ENCODE data around the gene ZNF580.

The ZNF580 gene

DNA sequence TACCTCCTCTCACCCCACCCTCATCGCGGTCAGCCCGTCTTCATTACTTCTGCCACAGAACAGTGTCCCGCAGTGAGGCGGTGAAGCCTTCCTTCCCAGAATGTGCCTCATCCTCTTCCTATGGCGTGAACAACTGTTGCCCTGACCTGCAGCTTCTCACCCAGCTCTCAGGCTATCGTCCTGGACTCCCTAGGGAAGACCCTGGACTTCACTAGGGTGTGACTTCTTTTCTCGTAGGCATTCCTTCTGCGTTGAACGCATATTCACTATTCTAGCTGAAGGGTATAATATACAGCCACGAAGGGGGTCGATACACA lies 34.4 kb upstream of the ZNF580 start:
- no peak for DNase-seq (ENCODE audit: low spot score)

DNA sequence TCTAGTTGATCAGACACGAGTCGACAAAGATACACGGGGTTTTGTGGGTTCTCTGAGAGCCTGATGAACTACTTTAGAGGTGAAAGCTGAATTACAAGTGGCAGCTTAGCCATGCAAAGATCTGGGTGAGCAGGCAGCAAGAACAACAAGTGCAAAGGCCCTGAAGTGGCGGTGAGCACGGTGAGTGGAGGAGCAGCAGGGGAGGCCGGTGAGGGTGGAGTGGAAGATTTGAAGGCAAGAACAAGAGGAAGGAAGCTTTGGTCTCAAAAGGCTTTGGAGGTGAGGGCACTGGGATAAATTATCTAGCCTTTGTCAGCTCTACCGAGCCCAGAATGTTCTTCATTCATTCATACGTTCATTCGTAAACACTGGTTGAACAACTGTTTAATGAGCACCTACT lies 34.0 kb upstream of the ZNF580 start:
- no peak for DNase-seq (ENCODE audit: low spot score)

DNA sequence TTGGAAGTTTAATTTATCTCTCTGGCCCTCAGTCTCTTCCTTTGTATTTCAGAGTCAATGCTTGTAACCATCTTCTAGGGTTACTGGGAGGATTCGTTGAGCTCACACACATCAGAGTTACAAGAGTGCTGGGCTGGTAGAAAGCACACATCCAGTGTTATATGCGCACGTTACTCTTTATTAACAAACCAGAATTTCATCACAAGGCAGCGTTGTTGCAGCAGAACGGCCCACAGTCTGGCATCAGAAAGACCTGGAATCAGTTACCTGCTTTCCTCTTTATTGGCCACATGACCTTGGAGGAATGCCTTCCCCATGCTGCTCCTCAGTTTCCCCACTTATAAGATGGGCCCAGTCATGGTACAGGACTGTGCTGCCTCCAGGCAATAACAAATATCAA lies 31.5 kb upstream of the ZNF580 start:
- no peak for DNase-seq (ENCODE audit: low spot score)

DNA sequence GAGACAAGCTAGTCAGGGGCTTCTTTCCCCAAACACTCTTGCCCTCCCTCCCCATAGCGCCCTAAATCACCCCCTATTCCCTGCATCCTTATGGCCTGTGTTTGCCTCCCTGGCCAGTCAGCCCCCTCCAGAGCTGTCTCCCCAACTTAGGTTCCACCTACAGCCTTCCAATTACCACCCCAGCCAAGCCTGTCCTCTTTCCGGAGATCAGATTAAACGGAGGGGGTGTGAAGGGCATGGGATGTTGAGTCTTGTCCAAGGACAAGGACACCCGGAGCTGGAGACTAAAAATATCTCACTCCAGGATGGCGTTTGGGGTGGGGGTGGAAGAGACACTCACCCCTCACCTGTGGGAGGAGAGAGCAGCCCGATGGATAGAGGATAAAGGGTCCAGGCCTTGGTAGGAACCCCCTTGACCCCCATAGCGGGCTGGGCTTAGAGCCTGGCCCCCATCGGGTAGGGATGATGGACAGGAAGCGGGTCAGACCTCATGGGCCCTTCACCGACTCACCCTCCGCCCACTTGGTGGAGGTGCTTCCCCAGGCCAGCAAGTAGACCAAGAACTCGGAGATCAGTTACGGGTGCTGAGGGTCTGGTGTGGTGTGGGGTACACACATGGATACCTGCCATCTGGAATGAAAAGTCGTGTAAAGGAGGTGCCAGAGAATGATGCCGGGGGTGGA lies 29.4 kb upstream of the ZNF580 start:
- no peak for DNase-seq (ENCODE audit: low spot score)

DNA sequence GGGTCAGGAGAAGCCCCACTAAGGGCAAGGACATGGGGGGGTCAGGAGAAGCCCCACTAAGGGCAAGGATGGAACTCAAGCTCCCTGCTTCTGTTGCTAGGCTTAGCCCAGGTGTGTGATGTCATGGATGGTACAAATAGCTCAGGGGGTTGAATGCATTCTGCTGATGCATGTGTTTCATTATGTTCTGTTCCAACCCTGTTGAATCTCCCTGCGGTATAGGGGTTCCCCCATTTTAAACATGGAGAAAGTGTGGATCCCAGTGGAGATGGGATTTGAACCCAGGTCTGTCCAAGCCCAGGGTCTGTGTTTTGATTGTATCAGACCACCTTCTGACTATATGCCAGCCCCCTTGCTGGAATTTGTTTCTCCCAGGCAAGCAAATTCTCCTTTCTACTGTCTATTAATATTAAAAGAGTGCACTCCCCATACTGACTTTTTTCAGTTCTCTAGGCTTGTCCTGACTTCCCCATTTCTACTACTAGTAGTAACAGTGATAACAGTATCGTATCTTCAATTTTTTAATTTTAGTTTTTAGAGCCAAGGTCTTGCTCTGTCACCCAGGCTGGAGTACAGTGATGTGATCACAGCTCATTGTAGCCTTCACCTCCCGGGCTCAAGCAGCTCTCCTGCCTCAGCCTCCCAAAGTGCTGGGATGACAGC lies 28.7 kb upstream of the ZNF580 start:
- DNase-seq (ENCODE audit: low spot score) = no peak

DNA sequence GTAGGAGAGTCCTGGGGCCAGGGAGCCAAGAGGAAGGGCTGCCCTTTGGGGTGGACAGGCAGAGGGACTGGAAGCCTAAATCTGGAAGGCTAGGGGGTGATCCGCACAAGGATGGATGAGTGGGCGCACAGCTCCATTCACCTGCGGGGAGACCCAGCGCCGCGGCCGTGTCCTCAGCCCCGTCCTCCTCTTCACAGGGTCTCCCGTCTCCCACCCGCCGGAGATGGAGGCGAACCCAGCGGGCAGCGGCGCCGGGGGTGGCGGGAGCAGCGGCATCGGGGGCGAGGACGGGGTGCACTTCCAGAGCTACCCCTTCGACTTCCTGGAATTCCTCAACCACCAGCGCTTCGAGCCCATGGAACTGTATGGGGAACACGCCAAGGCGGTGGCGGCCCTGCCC lies 27.4 kb upstream of the ZNF580 start:
- no peak for DNase-seq (ENCODE audit: low spot score)

DNA sequence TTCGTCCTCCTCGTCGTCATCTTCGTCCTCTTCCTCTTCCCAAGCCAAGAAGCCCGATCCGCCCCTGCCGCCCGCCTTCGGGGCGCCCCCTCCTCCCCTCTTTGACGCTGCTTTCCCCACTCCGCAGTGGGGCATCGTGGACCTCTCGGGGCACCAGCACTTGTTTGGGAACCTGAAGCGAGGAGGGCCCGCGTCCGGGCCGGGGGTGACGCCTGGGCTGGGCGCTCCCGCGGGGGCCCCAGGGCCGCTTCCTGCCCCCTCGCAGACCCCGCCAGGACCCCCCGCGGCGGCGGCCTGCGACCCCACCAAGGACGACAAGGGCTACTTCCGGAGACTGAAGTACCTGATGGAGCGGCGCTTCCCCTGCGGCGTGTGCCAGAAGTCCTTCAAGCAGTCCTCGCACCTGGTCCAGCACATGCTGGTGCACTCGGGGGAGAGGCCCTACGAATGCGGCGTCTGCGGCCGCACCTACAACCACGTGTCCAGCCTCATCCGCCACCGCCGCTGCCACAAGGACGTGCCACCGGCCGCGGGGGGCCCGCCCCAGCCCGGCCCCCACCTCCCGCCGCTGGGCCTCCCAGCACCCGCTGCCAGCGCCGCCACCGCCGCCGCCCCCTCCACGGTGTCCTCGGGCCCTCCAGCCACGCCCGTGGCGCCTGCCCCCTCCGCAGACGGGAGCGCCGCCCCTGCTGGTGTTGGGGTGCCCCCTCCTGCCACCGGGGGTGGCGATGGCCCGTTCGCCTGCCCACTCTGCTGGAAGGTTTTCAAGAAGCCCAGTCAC lies 26.7 kb upstream of the ZNF580 start:
- no peak for DNase-seq (ENCODE audit: low spot score)

DNA sequence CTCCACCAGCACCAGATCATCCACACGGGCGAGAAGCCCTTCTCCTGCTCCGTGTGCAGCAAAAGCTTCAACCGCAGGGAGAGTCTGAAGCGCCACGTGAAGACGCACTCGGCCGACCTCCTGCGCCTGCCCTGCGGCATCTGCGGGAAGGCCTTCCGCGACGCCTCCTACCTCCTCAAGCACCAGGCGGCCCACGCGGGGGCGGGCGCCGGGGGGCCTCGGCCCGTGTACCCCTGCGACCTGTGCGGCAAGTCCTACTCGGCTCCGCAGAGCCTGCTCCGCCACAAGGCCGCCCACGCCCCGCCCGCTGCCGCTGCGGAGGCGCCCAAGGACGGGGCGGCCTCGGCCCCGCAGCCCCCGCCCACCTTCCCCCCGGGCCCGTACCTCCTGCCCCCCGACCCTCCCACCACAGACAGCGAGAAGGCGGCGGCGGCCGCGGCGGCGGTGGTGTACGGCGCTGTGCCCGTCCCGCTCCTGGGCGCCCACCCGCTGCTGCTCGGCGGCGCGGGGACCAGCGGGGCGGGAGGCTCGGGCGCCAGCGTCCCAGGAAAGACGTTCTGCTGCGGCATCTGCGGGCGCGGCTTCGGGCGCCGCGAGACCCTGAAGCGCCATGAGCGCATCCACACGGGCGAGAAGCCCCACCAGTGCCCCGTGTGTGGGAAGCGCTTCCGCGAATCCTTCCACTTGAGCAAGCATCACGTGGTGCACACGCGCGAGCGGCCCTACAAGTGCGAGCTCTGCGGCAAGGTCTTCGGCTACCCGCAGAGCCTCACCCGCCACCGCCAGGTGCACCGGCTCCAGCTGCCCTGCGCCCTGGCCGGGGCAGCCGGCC lies 25.9 kb upstream of the ZNF580 start:
- DNase-seq (ENCODE audit: low spot score) = no peak

DNA sequence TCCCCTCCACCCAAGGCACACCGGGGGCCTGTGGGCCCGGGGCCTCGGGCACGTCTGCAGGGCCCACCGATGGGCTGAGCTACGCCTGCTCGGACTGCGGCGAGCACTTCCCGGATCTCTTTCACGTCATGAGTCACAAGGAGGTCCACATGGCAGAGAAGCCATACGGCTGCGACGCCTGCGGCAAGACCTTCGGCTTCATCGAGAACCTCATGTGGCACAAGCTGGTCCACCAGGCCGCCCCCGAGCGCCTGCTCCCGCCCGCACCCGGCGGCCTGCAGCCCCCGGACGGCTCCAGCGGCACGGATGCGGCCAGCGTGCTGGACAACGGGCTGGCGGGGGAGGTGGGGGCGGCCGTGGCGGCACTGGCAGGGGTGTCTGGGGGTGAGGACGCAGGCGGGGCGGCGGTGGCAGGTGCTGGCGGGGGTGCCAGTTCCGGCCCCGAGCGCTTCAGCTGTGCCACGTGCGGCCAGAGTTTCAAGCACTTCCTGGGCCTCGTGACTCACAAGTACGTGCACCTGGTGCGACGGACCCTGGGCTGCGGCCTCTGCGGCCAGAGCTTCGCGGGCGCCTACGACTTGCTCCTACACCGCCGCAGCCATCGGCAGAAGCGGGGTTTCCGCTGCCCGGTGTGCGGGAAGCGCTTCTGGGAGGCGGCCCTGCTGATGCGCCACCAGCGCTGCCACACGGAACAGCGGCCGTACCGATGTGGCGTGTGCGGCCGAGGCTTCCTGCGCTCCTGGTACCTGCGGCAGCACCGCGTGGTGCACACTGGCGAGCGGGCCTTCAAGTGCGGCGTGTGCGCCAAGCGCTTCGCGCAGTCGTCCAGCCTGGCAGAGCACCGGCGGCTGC lies 25.0 kb upstream of the ZNF580 start:
- DNase-seq (ENCODE audit: low spot score) = no peak

DNA sequence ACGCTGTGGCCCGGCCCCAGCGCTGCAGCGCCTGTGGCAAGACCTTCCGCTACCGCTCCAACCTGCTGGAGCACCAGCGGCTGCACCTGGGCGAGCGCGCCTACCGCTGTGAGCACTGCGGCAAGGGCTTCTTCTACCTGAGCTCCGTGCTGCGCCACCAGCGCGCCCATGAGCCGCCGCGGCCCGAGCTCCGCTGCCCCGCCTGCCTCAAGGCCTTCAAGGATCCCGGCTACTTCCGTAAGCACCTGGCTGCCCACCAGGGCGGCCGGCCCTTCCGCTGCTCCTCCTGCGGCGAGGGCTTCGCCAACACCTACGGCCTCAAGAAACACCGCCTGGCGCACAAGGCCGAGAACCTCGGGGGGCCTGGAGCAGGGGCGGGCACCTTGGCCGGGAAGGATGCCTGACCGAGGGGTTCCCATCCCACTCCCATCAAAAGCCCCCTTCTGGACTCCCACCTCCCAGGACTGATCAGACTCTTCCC lies 24.4 kb upstream of the ZNF580 start:
- DNase-seq (ENCODE audit: low spot score) = no peak

DNA sequence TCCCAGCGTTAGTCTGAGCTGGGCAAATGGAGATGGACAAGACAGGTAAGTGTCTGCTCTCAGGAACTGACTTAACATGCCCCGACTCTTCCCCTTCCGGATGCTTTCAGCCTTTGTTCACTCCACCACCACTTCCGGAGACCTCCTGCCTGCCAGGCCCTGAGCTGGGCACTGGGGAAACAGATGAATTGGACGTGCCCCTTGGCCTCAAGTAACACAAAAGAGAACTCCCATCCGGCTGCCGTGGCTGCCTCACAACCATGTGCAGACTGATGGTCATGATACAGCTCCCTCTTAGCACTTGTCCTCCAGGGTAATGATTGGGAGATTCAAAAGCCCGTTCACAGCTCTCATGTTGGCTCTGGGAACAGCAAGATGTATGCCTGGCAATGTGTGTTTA lies 23.4 kb upstream of the ZNF580 start:
- DNase-seq (ENCODE audit: low spot score) = no peak

DNA sequence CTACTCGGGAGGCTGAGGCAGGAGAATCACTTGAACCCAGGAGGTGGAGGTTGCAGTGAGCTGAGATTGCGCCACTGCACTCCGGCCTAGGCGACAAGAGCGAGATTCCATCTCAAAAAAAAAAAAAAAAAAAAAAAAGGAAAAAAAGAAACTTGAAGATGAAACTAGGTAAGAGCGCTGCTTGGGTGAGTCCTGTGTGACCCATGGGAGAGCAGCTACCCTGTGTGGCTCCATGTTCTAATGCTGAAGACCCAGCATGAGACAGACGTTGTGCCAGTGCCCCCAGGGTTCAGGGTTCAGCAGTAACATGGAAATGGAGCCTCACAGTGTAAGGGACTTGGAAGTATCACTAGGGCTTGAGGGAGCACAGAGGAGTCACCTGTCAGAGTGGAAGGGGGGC lies 22.4 kb upstream of the ZNF580 start:
- no peak for DNase-seq (ENCODE audit: low spot score)

DNA sequence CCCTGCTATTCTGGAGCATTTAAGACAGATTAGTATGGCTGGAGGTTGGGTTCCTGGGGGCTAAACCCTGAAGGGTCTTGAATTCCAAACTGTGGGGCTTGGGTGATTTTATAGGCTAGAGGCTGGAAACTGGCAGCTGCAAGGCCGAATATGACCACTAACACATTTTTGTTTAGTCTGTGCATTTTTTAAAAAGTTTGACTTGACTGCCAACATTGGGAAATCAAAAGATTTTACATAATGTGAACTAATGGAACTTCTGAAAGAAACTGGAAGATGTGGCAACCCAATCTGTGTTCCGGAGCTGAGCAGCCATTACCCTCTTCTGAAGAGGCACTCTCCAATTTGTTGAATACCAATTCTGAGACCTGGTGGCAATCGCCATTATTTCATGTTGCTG lies 21.5 kb upstream of the ZNF580 start:
- no peak for DNase-seq (ENCODE audit: low spot score)

DNA sequence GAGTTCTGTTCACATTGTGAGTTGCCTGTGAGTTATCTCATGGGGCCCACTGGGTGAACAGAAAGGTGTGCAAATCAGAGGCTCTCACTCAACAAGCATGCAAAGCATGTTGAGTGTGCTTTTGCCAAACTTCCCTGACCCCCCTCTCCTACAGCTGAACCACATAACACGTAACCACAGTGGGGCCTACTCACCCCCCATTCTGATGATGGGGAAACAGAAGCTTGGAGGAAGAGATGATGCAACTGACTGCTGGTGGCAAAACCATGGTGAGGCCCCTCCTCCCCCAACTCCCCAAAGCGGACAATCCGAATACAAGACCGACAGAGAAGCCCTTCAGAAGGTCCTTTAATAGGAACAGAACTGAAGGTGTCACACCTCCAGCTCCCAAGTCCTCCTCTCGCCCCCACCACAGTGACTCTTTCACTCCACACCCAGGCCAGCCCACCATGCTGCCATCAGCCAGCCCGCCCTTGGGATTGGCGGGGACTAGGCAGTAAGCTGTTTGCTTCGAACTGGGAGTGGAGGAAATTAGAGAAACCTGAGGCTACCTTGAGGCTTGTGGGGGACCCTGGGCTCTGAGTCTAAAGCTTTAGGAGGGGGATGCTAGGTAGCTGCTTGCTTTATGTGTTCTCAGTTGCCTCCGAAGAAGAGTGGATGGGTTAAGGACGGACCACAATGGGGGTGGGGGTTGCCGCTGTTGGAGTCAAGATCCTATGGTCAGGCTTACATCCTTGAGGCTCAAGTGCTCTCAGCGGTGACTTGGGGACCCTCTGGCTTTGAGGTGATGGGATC lies 20.2 kb upstream of the ZNF580 start:
- DNase-seq (ENCODE audit: low spot score) = peak; percentile 17

DNA sequence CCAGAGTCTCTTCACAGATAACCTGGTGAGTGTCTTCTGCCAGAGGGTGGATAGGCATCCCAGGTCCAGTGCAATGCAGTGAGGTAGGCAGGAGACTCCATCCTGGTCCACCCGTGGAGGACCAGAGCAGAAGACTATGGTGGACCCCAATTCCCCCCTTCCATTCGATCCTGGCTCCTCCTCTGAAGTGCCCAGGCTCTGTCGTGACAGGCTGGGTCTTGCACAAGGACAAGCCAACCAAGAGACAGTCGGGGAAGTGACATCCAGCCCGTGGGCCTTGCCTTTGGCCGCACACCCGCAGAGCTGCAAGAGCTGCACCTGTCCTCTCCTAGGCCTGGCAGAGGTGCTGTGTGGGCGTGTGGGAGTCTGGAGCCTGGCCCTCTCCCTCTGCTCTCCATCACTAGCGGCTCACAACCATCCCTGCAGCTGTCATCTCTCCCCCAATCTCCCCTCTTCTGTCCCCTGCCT lies 19.6 kb upstream of the ZNF580 start:
- no peak for DNase-seq (ENCODE audit: low spot score)

DNA sequence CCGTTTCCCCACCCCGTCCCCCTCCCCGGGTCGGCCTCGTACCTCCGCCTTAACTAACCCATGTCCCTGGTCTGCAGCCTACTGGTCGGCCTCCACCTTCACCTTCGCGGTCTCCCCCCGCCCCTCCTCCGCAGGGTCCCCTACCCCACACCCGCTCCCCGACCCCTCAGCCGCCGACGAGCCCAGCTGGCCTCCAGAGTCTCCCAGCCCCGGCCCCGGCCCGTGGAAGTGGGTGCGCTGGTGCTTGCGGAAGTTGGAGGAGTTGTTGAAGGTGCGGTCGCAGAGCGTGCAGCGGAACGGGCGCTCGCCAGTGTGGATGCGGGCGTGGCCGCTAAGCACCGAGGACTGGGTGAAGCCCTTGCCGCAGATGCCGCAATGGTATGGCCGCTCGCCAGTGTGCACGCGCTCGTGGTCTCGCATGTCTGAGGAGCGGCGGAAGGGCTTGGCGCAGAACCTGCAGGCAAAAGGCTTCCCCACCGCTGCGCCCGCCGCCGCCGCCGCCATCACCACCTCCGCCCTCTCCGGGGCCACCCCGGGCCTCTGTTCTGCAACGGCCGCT lies 19.1 kb upstream of the ZNF580 start:
- DNase-seq (ENCODE audit: low spot score) = no peak

DNA sequence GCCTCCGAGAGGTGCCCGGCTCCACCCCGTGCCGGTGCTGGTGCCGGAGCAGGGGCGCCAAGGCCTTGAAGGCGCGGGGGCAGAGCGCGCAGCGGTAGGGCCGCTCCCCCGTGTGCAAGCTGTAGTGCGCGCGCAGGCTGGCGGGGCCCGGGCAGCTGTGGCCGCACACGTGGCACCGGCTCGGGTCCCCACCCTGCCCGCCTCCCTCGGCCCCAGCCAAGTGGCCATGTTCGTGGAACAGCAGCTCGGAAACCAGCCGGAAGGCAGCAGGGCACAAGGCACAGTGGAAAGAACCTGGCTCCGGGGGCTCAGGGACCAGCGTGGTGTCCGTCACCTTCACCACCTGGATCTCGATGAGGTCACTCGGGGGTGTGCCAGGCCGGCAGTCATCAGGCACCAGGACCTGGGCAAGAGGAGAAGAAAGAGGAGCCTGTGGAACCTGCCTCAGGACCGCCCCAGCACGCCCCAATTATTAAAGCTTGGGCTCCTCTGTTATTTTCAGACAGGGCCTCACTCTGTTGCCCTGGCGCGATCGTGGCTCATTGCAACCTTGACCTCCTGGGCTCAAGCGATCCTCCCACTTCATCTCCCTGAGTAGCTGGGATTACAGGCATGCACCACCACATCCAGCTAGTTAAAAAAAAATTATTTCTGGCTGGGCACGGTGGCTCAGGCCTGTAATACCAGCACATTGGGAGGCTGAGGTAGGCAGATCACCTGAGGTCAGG lies 18.4 kb upstream of the ZNF580 start:
- DNase-seq (ENCODE audit: low spot score) = no peak

DNA sequence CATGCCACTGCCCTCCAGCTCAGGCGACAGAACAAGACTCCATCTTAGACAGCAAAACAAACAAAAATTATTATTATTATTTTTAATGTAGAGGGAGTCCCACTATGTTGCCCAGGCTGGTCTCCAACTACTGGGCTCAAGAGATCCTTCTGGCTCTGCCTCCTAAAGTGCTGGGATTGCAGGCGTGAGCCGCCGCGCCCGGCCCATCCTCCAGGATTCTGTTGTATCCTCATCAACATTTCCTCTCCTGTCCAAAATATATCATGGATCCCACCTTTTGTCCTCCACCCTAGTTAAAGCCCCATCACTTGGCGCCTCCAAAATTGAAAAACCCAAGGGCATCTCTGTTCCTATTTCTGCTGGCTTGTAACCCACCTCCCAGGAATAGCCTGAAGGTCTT lies 17.7 kb upstream of the ZNF580 start:
- no peak for DNase-seq (ENCODE audit: low spot score)

DNA sequence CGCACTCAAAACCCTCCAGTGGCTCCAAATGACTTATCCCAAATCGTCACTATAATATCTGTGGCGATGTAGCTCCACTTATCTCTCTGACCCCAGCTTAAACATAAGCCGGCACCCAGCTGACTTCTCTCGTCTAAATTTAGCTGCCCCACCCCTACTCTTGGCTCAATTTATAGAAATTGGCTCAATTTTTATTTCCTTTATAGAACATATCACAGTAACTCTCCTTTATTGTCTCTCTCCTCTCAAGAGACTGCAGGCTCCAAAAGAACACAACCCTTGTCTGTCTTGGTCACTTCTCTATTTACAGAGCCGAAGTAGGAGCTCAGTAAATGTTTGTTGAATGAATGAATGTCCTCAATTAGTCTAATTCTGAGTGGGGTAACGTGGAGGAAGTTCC lies 17.2 kb upstream of the ZNF580 start:
- no peak for DNase-seq (ENCODE audit: low spot score)
